HL-60/S4 treated with phorbol 12-myristate 13-acetate at 8.2 ng/mL for 4 days and 3 days (cell line): ENCODE results near the gene SLC24A4.

Experiments
- in situ Hi-C: fragments of 300-500 bp; cut with MboI; formaldehyde crosslinking; loops from 2 replicates; pipeline ENCODE4 v1.15.0; 2022; ENCODE audit warnings: low sequenced_read_pairs

The SLC24A4 gene

DNA sequence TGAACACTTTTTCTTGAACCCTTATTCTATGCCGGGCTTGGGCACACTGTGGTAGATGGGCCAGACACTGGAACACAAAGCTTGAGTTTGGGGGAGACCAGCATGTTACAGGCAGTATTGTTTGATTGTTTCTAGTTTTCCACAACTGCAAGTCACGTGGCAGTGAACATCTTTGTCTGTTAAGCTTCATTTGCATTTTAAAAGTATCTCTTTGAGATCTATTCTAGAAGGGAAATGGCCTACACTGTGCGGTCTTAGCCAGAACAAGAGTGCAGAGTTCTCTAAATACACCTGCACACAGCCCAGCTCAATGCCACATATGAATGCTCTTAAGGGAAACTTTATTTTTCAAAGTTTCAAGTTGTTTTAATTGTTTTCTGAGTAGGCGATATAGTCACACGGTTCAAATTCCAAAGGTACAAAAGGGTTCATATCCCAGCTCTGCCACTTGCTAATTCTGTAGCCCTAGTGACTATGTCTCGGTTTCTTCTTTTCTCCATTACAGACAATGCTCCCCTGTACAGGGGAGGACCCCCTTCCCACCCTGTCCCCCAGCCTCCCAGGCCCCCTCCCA, 215.5 kb downstream of the SLC24A4 start:
- in situ Hi-C loops: no loop called here

GRCh38 chr14:92539419-92539818, 216.5 kb downstream of the SLC24A4 start:
- in situ Hi-C loops: no loop called here

DNA sequence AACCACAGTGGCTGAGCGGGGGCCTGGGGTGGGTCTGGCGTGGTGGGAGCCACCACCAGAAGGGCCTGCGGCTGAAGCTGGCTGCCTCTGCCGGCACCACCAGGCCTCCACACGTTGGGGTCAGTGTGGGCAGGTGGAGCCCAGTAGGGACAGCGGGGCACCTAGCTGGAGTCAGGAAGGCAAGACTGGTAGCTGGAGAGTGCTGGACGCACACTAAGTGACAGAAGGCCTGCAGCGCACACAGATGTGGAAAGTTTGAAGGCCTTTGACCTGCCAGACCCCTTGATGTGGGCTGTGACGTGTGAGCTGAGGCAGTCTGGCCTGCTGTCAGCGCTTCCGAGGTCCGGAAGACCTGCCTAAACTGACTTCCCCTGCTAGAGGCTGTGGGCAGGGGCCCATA, 216.9 kb downstream of the SLC24A4 start:
- in situ Hi-C loops: no loop called here

DNA sequence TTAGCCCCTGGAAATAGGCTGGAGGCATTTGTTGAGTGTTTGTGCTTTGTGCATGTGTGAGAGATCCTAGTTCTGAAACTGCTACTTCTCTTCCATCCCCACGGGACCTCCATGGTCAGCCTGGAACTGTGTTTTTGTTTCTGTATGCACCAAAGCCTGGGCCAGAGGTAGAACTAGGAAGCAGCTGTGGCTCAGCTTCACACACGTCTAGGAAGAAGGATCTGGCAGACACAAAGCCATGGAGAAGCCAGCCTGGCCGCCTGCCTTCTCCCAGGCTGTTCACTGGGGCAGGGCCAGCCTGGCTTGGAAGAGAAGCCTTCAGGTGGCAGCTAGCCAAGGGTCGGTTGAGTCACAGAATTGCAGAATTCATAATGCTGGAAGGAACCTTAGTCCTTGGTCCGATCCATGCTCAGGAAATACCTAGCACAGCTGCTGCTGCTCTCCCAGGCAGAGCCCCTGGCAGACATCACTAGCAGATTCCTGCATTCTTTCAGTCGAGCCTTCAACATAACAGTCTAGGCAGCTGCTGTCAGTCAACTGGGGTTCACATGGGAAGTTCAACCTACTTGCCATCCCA, 217.6 kb downstream of the SLC24A4 start:
- in situ Hi-C loops: no loop called here

GRCh38 chr14:92542766-92543554, 220.0 kb downstream of the SLC24A4 start:
- in situ Hi-C loops: no loop called here

DNA sequence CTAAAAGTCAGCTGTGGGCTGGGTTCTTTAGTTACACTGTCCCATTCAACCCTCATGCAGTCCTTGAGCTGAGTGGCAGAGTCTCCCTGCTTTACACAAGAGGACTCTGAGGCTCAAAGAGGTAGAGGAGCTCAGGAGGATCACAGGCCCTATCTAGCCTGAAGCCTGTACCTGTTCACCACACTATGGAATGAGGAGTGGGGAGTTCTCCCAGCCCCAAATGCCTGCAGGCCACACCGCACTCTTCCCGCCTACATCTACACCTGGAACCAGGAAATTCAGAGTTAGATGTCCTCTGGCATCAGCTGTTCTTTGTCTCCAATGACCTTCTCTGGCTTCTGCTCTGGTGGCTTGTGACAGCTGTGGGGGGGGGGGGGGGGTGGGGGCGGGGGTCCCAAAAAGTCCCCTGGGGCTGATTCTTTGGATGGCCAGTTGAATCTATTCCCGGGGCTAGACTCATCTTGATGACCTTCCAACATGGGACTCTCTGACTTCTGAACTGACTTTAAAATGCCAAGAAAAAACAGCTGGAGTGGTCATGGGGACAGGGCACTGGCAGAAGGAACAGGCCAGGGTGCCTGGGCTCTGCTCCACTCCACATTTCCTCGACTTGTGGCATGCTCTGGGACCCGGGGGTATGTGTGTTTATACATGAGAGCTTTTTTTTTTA, 221.2 kb downstream of the SLC24A4 start:
- in situ Hi-C loops: no loop called here

GRCh38 chr14:92546347-92547053, 223.5 kb downstream of the SLC24A4 start:
- in situ Hi-C loops: no loop called here

DNA sequence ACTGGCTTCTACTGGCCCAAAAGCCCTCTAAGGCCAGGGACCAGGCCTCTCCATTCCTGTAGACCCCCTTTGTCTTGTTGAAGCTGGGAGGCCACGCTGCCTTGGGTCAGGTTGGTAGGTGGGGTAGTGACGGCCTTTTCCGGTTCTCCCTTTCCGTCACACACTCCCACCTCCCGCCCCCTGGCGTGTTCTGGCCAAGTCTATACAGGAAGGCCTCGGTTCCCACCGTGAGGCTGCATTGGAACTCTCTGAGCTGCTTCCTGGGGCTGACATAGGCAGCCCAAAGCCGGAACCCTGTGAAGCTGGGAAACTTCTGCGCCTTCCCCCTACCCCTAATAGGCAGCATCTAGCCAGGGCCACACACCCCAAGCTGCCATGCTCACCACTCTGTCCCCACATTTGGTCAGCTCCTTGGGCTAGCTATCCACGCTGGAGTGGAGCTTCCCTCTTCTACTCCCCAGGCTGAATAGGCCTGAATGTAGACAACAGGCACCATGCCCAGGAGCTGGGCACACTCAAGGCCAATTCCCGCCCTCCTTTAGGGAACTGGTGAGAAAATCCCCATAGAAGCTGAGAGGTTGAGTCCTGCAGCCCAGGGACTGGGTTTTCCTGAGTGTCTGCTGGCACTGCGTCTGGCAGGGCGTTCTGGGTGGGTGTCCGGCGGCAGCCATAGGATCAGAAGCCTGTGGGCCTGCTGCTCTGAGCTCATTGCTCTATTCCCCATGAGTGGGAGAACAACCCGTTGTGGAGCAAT, 226.3 kb downstream of the SLC24A4 start:
- in situ Hi-C loops: no loop called here

GRCh38 chr14:92549859-92550230, 226.9 kb downstream of the SLC24A4 start:
- in situ Hi-C loops: no loop called here
